Liver (tissue), 9 donors: ENCODE measurements around the gene TRAPPC2L. TPM values are rescaled to one million over a fixed set of nuclear protein-coding genes. Genes with fewer than 3 reads are reported as not detected.

ENCODE experiments used
- DNase-seq: peaks from one replicate; pipeline ENCODE4 v3.0.0-alpha.2; 2017; ENCODE audit warnings: low spot score
- H3K27ac ChIP-seq, 2 donors: one replicate each; pipeline ENCODE4 v1.7.0; 2013; ENCODE audit warnings: inconsistent platforms in 2 of 2, low read length in 2 of 2, control low read depth in 1 of 2, low read depth in 1 of 2, mild to moderate bottlenecking in 1 of 2
- H3K27me3 ChIP-seq, 4 donors: one replicate each; pipeline versions ENCODE4 v1.6.1 to v1.7.0; 2013; ENCODE audit warnings: low read length in 3 of 4, inconsistent platforms in 1 of 4, mild to moderate bottlenecking in 1 of 4, moderate library complexity in 1 of 4; ENCODE audit not compliant: control insufficient read depth in 4 of 4, insufficient read depth in 4 of 4
- H3K36me3 ChIP-seq, 4 donors: one replicate each; pipeline versions ENCODE4 v1.6.1 to v1.7.0; 2013; ENCODE audit warnings: low read length in 3 of 4, mild to moderate bottlenecking in 3 of 4, low read depth in 1 of 4, moderate library complexity in 1 of 4; ENCODE audit not compliant: control insufficient read depth in 4 of 4, insufficient read depth in 3 of 4
- H3K4me1 ChIP-seq, 4 donors: one replicate each; pipeline versions ENCODE4 v1.6.1 to v1.7.0; 2013; ENCODE audit warnings: low read length in 3 of 4, mild to moderate bottlenecking in 3 of 4, moderate library complexity in 1 of 4; ENCODE audit not compliant: control insufficient read depth in 4 of 4, insufficient read depth in 4 of 4
- H3K4me3 ChIP-seq, 3 donors: one replicate each; pipeline versions ENCODE4 v1.6.1 to v1.7.0; 2013; ENCODE audit warnings: low read length in 3 of 3, control low read depth in 1 of 3, low read depth in 1 of 3, mild to moderate bottlenecking in 1 of 3
- H3K9ac ChIP-seq, 2 donors: one replicate each; pipeline ENCODE4 v1.7.0; 2013; ENCODE audit warnings: low read length in 2 of 2, mild to moderate bottlenecking in 2 of 2, moderate library complexity in 2 of 2, control low read depth in 1 of 2, low read depth in 1 of 2
- H3K9me3 ChIP-seq, 4 donors: one replicate each; pipeline versions ENCODE4 v1.6.1 to v1.7.0; 2013; ENCODE audit warnings: low read length in 3 of 4; ENCODE audit not compliant: control insufficient read depth in 4 of 4
- CTCF ChIP-seq: fragments of 150-350 bp; IDR thresholded peaks from 2 replicates; pipeline ENCODE4 v1.5.1; 2017; ENCODE audit warnings: improper control_type of control experiment, low read depth, low read length; ENCODE audit not compliant: missing input control
- EGR1 ChIP-seq, 2 donors: IDR thresholded peaks; 2 replicates each; pipeline ENCODE4 v1.6.1; 2016 to 2018; ENCODE audit warnings: antibody characterized with exemption in 2 of 2, low read depth in 2 of 2
- FOXA1 ChIP-seq: IDR thresholded peaks from 2 replicates; pipeline ENCODE4 v1.6.1; 2016; ENCODE audit warnings: antibody characterized with exemption
- FOXA2 ChIP-seq: IDR thresholded peaks from 2 replicates; pipeline ENCODE4 v1.6.1; 2016; ENCODE audit warnings: antibody characterized with exemption
- GABPA ChIP-seq, 2 donors: IDR thresholded peaks in 1 of 2; conservative IDR thresholded peaks in 1 of 2; 2 replicates each; pipeline ENCODE4 v1.6.1; 2016; ENCODE audit warnings: antibody characterized with exemption in 2 of 2, mild to moderate bottlenecking in 1 of 2, moderate library complexity in 1 of 2
- HNF4A ChIP-seq, 2 donors: conservative IDR thresholded peaks; 2 replicates each; pipeline ENCODE4 v1.6.1; 2016; ENCODE audit warnings: antibody characterized with exemption in 2 of 2, mild to moderate bottlenecking in 2 of 2
- HNF4G ChIP-seq: IDR thresholded peaks from 2 replicates; pipeline ENCODE4 v1.6.1; 2016; ENCODE audit warnings: antibody characterized with exemption
- JUND ChIP-seq, 2 donors: IDR thresholded peaks; 2 replicates each; pipeline ENCODE4 v1.6.1; 2016; ENCODE audit warnings: antibody characterized with exemption in 2 of 2
- MAX ChIP-seq: IDR thresholded peaks from 2 replicates; pipeline ENCODE4 v1.6.1; 2016; ENCODE audit warnings: antibody characterized with exemption
- NR2F2 ChIP-seq: IDR thresholded peaks from 2 replicates; pipeline ENCODE4 v1.6.1; 2016; ENCODE audit warnings: antibody characterized with exemption
- RAD21 ChIP-seq, 2 donors: IDR thresholded peaks; 2 replicates each; pipeline ENCODE4 v1.6.1; 2016; ENCODE audit warnings: antibody characterized with exemption in 2 of 2, mild to moderate bottlenecking in 2 of 2
- RXRA ChIP-seq, 2 donors: IDR thresholded peaks; 2 replicates each; pipeline ENCODE4 v1.6.1; 2017 to 2018; ENCODE audit warnings: antibody characterized with exemption in 2 of 2, mild to moderate bottlenecking in 1 of 2
- SP1 ChIP-seq: IDR thresholded peaks from 2 replicates; pipeline ENCODE4 v1.6.1; 2018; ENCODE audit warnings: antibody characterized with exemption, mild to moderate bottlenecking
- TAF1 ChIP-seq: conservative IDR thresholded peaks from 2 replicates; pipeline ENCODE4 v1.6.1; 2016; ENCODE audit warnings: antibody characterized with exemption, mild to moderate bottlenecking
- WGBS: extraction: QIAGEN DNeasy Blood & Tissue Kit; methylation state at CpG from one replicate; pipeline ENCODE4 v1.1.7; 2013; 5-methylcytosine and 5-hydroxymethylcytosine counted together
- polyA plus RNA-seq, 2 donors: library from polyadenylated mRNA; stranded (reverse) in 1 of 2; unstranded in 1 of 2; fragments of 200-250 nt in 1 of 2; fragments of >200 nt in 1 of 2; fragmentation: Nextera tagmentation in 1 of 2; extraction: Ambion mirVana in 1 of 2; gene quantifications; one replicate each; pipeline versions ENCODE4 v1.2.1 to v1.2.3, GENCODE V29; 2013 to 2015
- total RNA-seq, 2 donors: library from RNA; depleted of rRNA; stranded (reverse); fragments of >200 nt; gene quantifications; one replicate each; pipeline ENCODE4 v1.2.3, GENCODE V29; 2014
- TF ChIP-seq, protein P1 (sequence below): IDR thresholded peaks from 2 replicates; pipeline ENCODE4 v1.6.1; 2016; ENCODE audit warnings: antibody characterized with exemption, mild to moderate bottlenecking
- TF ChIP-seq, protein P2 (sequence below): IDR thresholded peaks from 2 replicates; pipeline ENCODE4 v1.6.1; 2016; ENCODE audit warnings: antibody characterized with exemption
- donor health status: healthy.
- donor health status: healthy.
- donor health status: healthy.
- donor health status: healthy.
- donor health status: healthy.

Gene TRAPPC2L
- total and polyA plus RNA-seq, 4 donors, result 16.3 to 59.4 (median 22.2) TPM

GRCh38 chr16:88844419-88845036 lies 12.4 kb upstream of the TRAPPC2L start:
- Histone ChIP-seq H3K4me1 (no peaks in the 10 kb centered on the region), H3K9ac (no peak overlapping the region), H3K27ac (no peak overlapping the region), H3K27me3 (no peaks in the 10 kb centered on the region), H3K36me3 (peaks cover 0 to 25% (median 2%) of the 10 kb centered on the region in 4 donors), H3K9me3 (no peaks in the 10 kb centered on the region), H3K4me3 (no peak overlapping the region)
- DNase-seq, result no peak
- TF ChIP-seq NR2F2 (no peak), CTCF (no peak), HNF4A (conservative IDR thresholded peaks at IDR 0.05) (no peak)
- 89% methylated on average over 11 of the region's 11 CpGs for WGBS

- Histone ChIP-seq H3K9me3 (no peaks in the 10 kb centered on the region), H3K27me3 (no peaks in the 10 kb centered on the region), H3K4me3 (no peak overlapping the region), H3K36me3 (peaks cover 0 to 12% (median under 1%) of the 10 kb centered on the region in 4 donors), H3K4me1 (peaks cover 0 to 2% (median under 1%) of the 10 kb centered on the region in 4 donors), H3K27ac (no peak overlapping the region), H3K9ac (no peak overlapping the region)
- no peak for TF ChIP-seq RAD21 (IDR thresholded peaks at IDR 0.05)
- no peak for TF ChIP-seq CTCF
- TF ChIP-seq FOXA1, result no peak
- no peak for TF ChIP-seq HNF4A (conservative IDR thresholded peaks at IDR 0.05)
- no peak for TF ChIP-seq HNF4G
- TF ChIP-seq, protein P1, sequence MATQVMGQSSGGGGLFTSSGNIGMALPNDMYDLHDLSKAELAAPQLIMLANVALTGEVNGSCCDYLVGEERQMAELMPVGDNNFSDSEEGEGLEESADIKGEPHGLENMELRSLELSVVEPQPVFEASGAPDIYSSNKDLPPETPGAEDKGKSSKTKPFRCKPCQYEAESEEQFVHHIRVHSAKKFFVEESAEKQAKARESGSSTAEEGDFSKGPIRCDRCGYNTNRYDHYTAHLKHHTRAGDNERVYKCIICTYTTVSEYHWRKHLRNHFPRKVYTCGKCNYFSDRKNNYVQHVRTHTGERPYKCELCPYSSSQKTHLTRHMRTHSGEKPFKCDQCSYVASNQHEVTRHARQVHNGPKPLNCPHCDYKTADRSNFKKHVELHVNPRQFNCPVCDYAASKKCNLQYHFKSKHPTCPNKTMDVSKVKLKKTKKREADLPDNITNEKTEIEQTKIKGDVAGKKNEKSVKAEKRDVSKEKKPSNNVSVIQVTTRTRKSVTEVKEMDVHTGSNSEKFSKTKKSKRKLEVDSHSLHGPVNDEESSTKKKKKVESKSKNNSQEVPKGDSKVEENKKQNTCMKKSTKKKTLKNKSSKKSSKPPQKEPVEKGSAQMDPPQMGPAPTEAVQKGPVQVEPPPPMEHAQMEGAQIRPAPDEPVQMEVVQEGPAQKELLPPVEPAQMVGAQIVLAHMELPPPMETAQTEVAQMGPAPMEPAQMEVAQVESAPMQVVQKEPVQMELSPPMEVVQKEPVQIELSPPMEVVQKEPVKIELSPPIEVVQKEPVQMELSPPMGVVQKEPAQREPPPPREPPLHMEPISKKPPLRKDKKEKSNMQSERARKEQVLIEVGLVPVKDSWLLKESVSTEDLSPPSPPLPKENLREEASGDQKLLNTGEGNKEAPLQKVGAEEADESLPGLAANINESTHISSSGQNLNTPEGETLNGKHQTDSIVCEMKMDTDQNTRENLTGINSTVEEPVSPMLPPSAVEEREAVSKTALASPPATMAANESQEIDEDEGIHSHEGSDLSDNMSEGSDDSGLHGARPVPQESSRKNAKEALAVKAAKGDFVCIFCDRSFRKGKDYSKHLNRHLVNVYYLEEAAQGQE, result no peak
- TF ChIP-seq EGR1 (IDR thresholded peaks at IDR 0.05; ENCODE audit: low read depth in 2 of 2), result no peak
- TF ChIP-seq MAX, result no peak
- TF ChIP-seq GABPA (IDR thresholded peaks at IDR 0.05 in 1 of 2, conservative IDR thresholded peaks at IDR 0.05 in 1 of 2), result no peak
- TF ChIP-seq JUND (IDR thresholded peaks at IDR 0.05), result no peak
- no peak for TF ChIP-seq RXRA (IDR thresholded peaks at IDR 0.05)
- TF ChIP-seq NR2F2, result no peak
- no peak for TF ChIP-seq TAF1
- TF ChIP-seq, protein P2, sequence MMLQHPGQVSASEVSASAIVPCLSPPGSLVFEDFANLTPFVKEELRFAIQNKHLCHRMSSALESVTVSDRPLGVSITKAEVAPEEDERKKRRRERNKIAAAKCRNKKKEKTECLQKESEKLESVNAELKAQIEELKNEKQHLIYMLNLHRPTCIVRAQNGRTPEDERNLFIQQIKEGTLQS, result no peak
- no peak for TF ChIP-seq SP1
- TF ChIP-seq FOXA2, result no peak
- DNase-seq, result no peak
- WGBS, result 96% methylated on average over 9 of the region's 9 CpGs
These were observed 10.8 kb upstream of the TRAPPC2L start for GRCh38 chr16:88846088-88846487.
